GM12878 (cell line): Measurements from ENCODE around the gene FANCD2OS. TPM values are rescaled to one million over a fixed set of nuclear protein-coding genes. Genes with fewer than 3 reads are reported as not detected.

Experiments used
- CEBPB ChIP-seq, 2 experiments: fragments of 150-350 bp in 1 of 2; IDR thresholded peaks; 2 replicates each; pipeline ENCODE4 v1.6.1; 2012 to 2014; ENCODE audit warnings: low read depth in 2 of 2, low read length in 2 of 2, borderline replicate concordance in 1 of 2, inconsistent platforms in 1 of 2
- CREB1 ChIP-seq: IDR thresholded peaks from 2 replicates; pipeline ENCODE4 v1.6.1; 2012; ENCODE audit warnings: low read depth, mild to moderate bottlenecking, inconsistent platforms
- CTCF ChIP-seq, 3 experiments: IDR thresholded peaks in 2 of 3; conservative IDR thresholded peaks in 1 of 3; 2 replicates each; pipeline ENCODE4 v1.5.1; 2011; ENCODE audit warnings: low read depth in 3 of 3, low read length in 3 of 3, mild to moderate bottlenecking in 3 of 3, control low read depth in 2 of 3, moderate library complexity in 2 of 3, inconsistent platforms in 1 of 3, mixed read lengths in 1 of 3; ENCODE audit not compliant: control insufficient read depth in 2 of 3, insufficient read depth in 1 of 3; ENCODE audit errors: extremely low read depth in 1 of 3
- EED ChIP-seq: sonication (generic); IDR thresholded peaks from 2 replicates; pipeline ENCODE4 v1.6.1; 2016; ENCODE audit warnings: antibody characterized with exemption, low read depth
- EP300 ChIP-seq, 2 experiments: fragments of 150-350 bp in 1 of 2; IDR thresholded peaks; 2 replicates each; pipeline ENCODE4 v1.6.1; 2011 to 2012; ENCODE audit warnings: low read depth in 2 of 2, low read length in 2 of 2, borderline replicate concordance in 1 of 2, improper control_type of control experiment in 1 of 2, inconsistent platforms in 1 of 2; ENCODE audit not compliant: control insufficient read depth in 1 of 2
- HDAC6 ChIP-seq: fragments of 200-600 bp; sonication (generic); IDR thresholded peaks from one replicate; pipeline ENCODE4 v1.8.0; 2017; ENCODE audit warnings: antibody characterized with exemption; ENCODE audit not compliant: unreplicated experiment
- NFYA ChIP-seq: IDR thresholded peaks from 2 replicates; pipeline ENCODE4 v1.6.1; 2011; ENCODE audit warnings: low read depth, mild to moderate bottlenecking, low read length, improper control_type of control experiment, borderline replicate concordance
- ZNF274 ChIP-seq: IDR thresholded peaks from one replicate; pipeline ENCODE4 v1.8.0; 2011; ENCODE audit not compliant: insufficient read length, insufficient read depth
- ZNF384 ChIP-seq: IDR thresholded peaks from 2 replicates; pipeline ENCODE4 v1.6.1; 2012; ENCODE audit warnings: low read depth, mild to moderate bottlenecking, low read length, improper control_type of control experiment, borderline replicate concordance
- ZNF622 ChIP-seq: fragments of 450-650 bp; IDR thresholded peaks from 2 replicates; pipeline ENCODE4 v1.6.1; 2017; ENCODE audit warnings: mild to moderate bottlenecking, inconsistent platforms
- polyA plus RNA-seq, 11 experiments: library from polyadenylated mRNA; depleted of rRNA in 4 of 11; unstranded in 6 of 11; stranded (reverse) in 5 of 11; fragments of >200 nt; fragmentation: Nextera tagmentation in 4 of 11; fragmentation: Illumina TruSeq in 1 of 11; extraction: Ambion mirVana in 4 of 11; extraction: Trizol in 1 of 11; gene quantifications; 1 replicate in 1 of 11; 2 replicates in 10 of 11; pipeline versions ENCODE4 v1.2.1 to v1.2.3, GENCODE V29; 2011 to 2016; ENCODE audit warnings: inconsistent platforms in 2 of 11, missing spikeins in 2 of 11, low read depth in 1 of 11
- total RNA-seq, 4 experiments: library from RNA; depleted of rRNA in 3 of 4; stranded (reverse); fragments of >200 nt in 3 of 4; fragmentation: Illumina TruSeq in 1 of 4; extraction: Trizol in 1 of 4; gene quantifications; 2 replicates each; pipeline versions ENCODE4 v1.2.1 to v1.2.3, GENCODE V29; 2013 to 2021
- TF ChIP-seq, protein P1 (sequence below): fragments of 450-650 bp; IDR thresholded peaks from 2 replicates; pipeline ENCODE4 v1.6.1; 2016; ENCODE audit warnings: mild to moderate bottlenecking, moderate library complexity, borderline replicate concordance
- TF ChIP-seq, protein P2 (sequence below): fragments of 450-650 bp; IDR thresholded peaks from 2 replicates; pipeline ENCODE4 v1.6.1; 2018; ENCODE audit warnings: borderline replicate concordance, mild to moderate bottlenecking; ENCODE audit not compliant: partially characterized antibody

Gene FANCD2OS
- total and polyA plus RNA-seq, 10 of the 15 experiments (the other 5 are each of a cell fraction or from before 2014, with no cell fraction given) = 0.38 to 0.42 TPM; not detected in 8

- no peak for TF ChIP-seq ZNF384
- TF ChIP-seq, protein P1, sequence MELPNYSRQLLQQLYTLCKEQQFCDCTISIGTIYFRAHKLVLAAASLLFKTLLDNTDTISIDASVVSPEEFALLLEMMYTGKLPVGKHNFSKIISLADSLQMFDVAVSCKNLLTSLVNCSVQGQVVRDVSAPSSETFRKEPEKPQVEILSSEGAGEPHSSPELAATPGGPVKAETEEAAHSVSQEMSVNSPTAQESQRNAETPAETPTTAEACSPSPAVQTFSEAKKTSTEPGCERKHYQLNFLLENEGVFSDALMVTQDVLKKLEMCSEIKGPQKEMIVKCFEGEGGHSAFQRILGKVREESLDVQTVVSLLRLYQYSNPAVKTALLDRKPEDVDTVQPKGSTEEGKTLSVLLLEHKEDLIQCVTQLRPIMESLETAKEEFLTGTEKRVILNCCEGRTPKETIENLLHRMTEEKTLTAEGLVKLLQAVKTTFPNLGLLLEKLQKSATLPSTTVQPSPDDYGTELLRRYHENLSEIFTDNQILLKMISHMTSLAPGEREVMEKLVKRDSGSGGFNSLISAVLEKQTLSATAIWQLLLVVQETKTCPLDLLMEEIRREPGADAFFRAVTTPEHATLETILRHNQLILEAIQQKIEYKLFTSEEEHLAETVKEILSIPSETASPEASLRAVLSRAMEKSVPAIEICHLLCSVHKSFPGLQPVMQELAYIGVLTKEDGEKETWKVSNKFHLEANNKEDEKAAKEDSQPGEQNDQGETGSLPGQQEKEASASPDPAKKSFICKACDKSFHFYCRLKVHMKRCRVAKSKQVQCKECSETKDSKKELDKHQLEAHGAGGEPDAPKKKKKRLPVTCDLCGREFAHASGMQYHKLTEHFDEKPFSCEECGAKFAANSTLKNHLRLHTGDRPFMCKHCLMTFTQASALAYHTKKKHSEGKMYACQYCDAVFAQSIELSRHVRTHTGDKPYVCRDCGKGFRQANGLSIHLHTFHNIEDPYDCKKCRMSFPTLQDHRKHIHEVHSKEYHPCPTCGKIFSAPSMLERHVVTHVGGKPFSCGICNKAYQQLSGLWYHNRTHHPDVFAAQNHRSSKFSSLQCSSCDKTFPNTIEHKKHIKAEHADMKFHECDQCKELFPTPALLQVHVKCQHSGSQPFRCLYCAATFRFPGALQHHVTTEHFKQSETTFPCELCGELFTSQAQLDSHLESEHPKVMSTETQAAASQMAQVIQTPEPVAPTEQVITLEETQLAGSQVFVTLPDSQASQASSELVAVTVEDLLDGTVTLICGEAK = no peak
- TF ChIP-seq ZNF622 = no peak
- TF ChIP-seq CTCF (IDR thresholded peaks at IDR 0.05 in 2 of 3, conservative IDR thresholded peaks at IDR 0.05 in 1 of 3; ENCODE audit: control insufficient read depth in 2 of 3, extremely low read depth in 1 of 3, insufficient read depth in 1 of 3, low read depth in 3 of 3, low read length in 3 of 3) = no peak
- TF ChIP-seq EP300 (IDR thresholded peaks at IDR 0.05; ENCODE audit: borderline replicate concordance in 1 of 2, control insufficient read depth in 1 of 2, low read depth in 2 of 2, low read length in 2 of 2) = no peak
- TF ChIP-seq HDAC6 = no peak
- TF ChIP-seq EED = no peak
- TF ChIP-seq CREB1 = no peak
- no peak for TF ChIP-seq CEBPB (IDR thresholded peaks at IDR 0.05; ENCODE audit: borderline replicate concordance in 1 of 2, low read depth in 2 of 2, low read length in 2 of 2)
- TF ChIP-seq NFYA = no peak
- TF ChIP-seq ZNF274 = no peak
- TF ChIP-seq, protein P2, sequence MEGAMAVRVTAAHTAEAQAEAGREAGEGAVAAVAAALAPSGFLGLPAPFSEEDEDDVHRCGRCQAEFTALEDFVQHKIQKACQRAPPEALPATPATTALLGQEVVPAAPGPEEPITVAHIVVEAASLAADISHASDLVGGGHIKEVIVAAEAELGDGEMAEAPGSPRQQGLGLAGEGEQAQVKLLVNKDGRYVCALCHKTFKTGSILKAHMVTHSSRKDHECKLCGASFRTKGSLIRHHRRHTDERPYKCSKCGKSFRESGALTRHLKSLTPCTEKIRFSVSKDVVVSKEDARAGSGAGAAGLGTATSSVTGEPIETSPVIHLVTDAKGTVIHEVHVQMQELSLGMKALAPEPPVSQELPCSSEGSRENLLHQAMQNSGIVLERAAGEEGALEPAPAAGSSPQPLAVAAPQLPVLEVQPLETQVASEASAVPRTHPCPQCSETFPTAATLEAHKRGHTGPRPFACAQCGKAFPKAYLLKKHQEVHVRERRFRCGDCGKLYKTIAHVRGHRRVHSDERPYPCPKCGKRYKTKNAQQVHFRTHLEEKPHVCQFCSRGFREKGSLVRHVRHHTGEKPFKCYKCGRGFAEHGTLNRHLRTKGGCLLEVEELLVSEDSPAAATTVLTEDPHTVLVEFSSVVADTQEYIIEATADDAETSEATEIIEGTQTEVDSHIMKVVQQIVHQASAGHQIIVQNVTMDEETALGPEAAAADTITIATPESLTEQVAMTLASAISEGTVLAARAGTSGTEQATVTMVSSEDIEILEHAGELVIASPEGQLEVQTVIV = no peak
Observed at GRCh38 chr3:10116928-10117327, 8.9 kb upstream of the FANCD2OS start (continued).
